Mucosa of descending colon (tissue), 3 donors: ENCODE results near the gene ZNF132. TPM values are rescaled to one million over a fixed set of nuclear protein-coding genes. Genes with fewer than 3 reads are reported as not detected.

Experiments
- ATAC-seq: fragments of 200-7000 bp; cut with Tn5 transposase; one replicate; pipeline ENCODE4 v1.9.1; 2020; ENCODE audit warnings: mild to moderate bottlenecking, moderate library complexity
- DNase-seq, 3 donors: peaks; one replicate each; pipeline ENCODE4 v3.0.0-alpha.2; 2020
- H3K36me3 ChIP-seq: fragments of 200-600 bp; one replicate; pipeline ENCODE4 v1.8.0; 2021; ENCODE audit warnings: low read depth, mild to moderate bottlenecking
- H3K4me1 ChIP-seq: fragments of 200-600 bp; one replicate; pipeline ENCODE4 v1.8.0; 2021; ENCODE audit warnings: low read depth, mild to moderate bottlenecking
- H3K4me3 ChIP-seq: fragments of 200-600 bp; one replicate; pipeline ENCODE4 v1.8.0; 2021; ENCODE audit warnings: mild to moderate bottlenecking
- H3K9me3 ChIP-seq: fragments of 200-600 bp; one replicate; pipeline ENCODE4 v1.8.0; 2021; ENCODE audit warnings: mild to moderate bottlenecking
- CTCF ChIP-seq: fragments of 200-600 bp; IDR thresholded peaks from one replicate; pipeline ENCODE4 v1.8.0; 2022; ENCODE audit warnings: antibody characterized with exemption, mild to moderate bottlenecking
- intact Hi-C, 2 donors: fragments of 100-400 bp; cut with DNase I in 1 of 2; cut with micrococcal nuclease in 1 of 2; formaldehyde crosslinking; loops; one replicate each; pipeline versions ENCODE4 v1.11.0 to v1.11.1; 2022; cut with DNase I, micrococcal nuclease
- total RNA-seq, 3 donors: library from RNA; stranded (reverse); fragmentation: NEBNext Ultra II Directional in 2 of 3; extraction: Animal tissue kit (Norgen Biotek cat#: 25700) in 2 of 3; gene quantifications; one replicate each; pipeline versions ENCODE4 v1.2.1 to v1.2.4, GENCODE V29; 2021 to 2023
- donor health status: DM: no; HTN: no; CAD: no; lungs with moderate emphysema.
- donor health status: DM: no; HTN: no; CAD: no.
- donor health status: DM: no; HTN: yes; CAD: no.

Gene ZNF132
- total RNA-seq, 3 donors from 2014 or later: 1.5 to 9.8 (median 5.6) TPM

- H3K36me3 ChIP-seq: no peaks in the 10 kb centered on the region
- intact Hi-C loops: no loop called here
- no peak for TF ChIP-seq CTCF
These were observed 36.0 kb upstream of the ZNF132 start, which contains the start of gene ZNF446 for GRCh38 chr19:58475714-58476497. Gene ZNF446 (plus strand): TSS chr19:58476352. CDS start chr19:58477219, 867 bp downstream.

GRCh38 chr19:58474997-58475713 is 35.2 kb upstream of the ZNF132 start:
- TF ChIP-seq CTCF: no peak
- intact Hi-C loops: no loop called here
- ATAC-seq (peak; percentile 1), DNase-seq (no peak)
- Histone ChIP-seq H3K9me3 (no peaks in the 10 kb centered on the region), H3K36me3 (no peaks in the 10 kb centered on the region), H3K4me3 (peak overlapping the region; percentile 15), H3K4me1 (peaks cover 11% of the 10 kb centered on the region)

More at GRCh38 chr19:58475714-58476497, 36.0 kb upstream of the ZNF132 start, which contains the start of gene ZNF446:
- Histone ChIP-seq H3K4me1 (peaks cover 11% of the 10 kb centered on the region), H3K4me3 (peak within 1 kb of the TSS; percentile 15), H3K9me3 (no peaks in the 10 kb centered on the region)
- ATAC-seq (peak; percentile 94), DNase-seq (peak; percentile 95 to 99 (median 97))

GRCh38 chr19:58474291-58474996 is 34.5 kb upstream of the ZNF132 start:
- Histone ChIP-seq H3K4me3 (no peak overlapping the region), H3K4me1 (peaks cover 11% of the 10 kb centered on the region), H3K36me3 (no peaks in the 10 kb centered on the region), H3K9me3 (no peaks in the 10 kb centered on the region)
- no peak for TF ChIP-seq CTCF
- DNase-seq (no peak), ATAC-seq (no peak)
- intact Hi-C loops: no loop called here

GRCh38 chr19:58473775-58474174 is 33.8 kb upstream of the ZNF132 start:
- no peak for ATAC-seq

More at GRCh38 chr19:58473775-58474174, 33.8 kb upstream of the ZNF132 start:
- Histone ChIP-seq H3K36me3 (no peaks in the 10 kb centered on the region), H3K4me1 (peaks cover 11% of the 10 kb centered on the region), H3K4me3 (no peak overlapping the region), H3K9me3 (no peaks in the 10 kb centered on the region)
- no peak for TF ChIP-seq CTCF
- no peak for DNase-seq
- intact Hi-C loops: no loop called here
